ENCODE data around the gene MSTO1. TPM values are rescaled to one million over a fixed set of nuclear protein-coding genes. Genes with fewer than 3 reads are reported as not detected.
"Not testable (repeated sequence)": the region's sequence is repeated elsewhere in the genome, so short reads cannot be mapped to it uniquely, and the experiment has no call there.

MSTO1 gene
- total RNA-seq = 26.2 TPM

GRCh38 chr1:155609515-155610256 lies at the start of gene MSTO1:
Gene MSTO1, plus strand, starts transcription at chr1:155610218. Its CDS starts 31 bp downstream, at chr1:155610249.
- peak; percentile 97 for DNase-seq

DNA sequence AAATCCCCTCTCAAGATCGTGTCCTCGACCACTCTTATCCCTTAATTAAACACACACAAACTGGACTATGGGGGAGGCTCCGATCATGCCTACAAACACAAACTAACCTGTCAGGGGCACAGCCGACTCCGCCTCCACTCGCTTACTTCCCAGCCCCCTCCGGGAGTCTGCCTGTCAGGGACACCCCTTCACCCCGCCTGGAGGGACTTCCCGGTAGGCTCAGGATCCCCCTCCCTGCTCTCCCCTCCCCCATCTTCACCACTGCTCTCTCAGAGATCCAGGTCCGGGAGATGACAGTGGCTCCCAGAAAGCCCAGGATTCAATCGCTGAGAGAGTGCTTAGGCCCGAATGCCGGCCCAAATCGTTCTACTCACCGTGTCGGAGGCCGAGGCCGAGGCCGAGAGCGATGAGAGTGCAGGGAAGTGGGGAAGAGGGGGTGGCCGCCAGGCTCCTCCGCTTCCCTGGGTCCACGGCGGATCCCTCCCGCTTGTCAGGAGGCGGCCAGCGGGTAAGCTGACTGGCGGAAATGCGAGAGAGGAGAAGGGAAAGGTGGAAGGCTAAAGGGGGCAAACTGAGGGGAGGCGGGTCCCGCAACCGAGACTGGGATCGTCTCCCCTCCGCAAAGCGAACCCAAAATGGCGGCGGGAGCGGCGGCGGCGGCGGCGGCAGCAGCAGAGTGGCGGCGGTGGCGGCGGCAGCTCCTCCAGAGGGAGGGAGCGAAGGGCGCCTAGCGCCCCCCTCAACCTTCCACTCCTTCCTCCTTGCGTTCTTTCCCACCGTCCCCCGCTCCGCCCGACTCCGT lies 48.0 kb upstream of the MSTO1 start:
- DNase-seq = peak; percentile 42

DNA sequence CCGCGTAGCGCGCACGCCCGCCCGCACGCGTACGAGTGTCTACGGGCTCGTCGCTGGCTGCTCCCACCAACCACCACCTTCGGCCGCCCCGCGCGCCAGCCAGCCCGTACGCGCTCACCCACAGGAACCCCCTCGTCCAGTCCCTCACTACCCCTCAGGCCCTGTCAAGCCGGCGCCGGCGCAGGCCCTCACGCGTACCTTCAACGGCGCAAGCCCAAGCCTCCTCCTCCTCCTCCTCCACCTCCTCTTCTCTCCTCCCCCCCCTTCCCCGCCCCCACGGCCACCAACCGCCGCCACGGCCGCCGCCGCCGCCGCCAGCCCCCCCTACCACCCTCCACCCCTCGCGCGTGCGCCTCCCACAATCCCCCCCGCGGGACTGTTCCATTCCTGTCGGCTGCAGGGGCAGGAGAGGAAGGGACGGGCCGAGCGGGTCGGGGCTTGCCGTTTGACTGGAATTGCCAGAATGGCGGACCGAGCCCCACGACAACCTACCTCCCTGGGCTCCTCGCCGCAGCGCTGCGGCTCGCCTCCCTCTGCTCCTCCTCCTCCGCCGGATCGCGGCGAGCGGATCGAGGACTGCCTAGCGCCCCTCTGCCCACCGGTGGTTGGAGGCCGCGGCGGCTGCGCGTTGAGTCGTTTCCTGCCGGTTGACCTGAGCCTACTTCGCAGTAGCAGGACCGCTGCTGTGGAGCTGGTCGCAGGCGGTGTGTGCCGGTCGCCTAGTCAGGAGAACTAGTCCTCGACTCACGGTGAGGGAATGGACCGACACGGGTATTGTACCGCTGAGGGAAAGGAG lies 47.2 kb upstream of the MSTO1 start, which contains the start of gene ASH1L:
Gene ASH1L (minus strand): TSS at position 223 of the 796 bp plus-strand sequence. CDS start 41,284 bp downstream, outside the sequence.
- peak; percentile 97 for DNase-seq

- DNase-seq = not testable (repeated sequence)
These were observed 46.5 kb upstream of the MSTO1 start for GRCh38 chr1:155563377-155564022.

GRCh38 chr1:155569988-155570592 lies 39.9 kb upstream of the MSTO1 start:
- DNase-seq = no peak

DNA sequence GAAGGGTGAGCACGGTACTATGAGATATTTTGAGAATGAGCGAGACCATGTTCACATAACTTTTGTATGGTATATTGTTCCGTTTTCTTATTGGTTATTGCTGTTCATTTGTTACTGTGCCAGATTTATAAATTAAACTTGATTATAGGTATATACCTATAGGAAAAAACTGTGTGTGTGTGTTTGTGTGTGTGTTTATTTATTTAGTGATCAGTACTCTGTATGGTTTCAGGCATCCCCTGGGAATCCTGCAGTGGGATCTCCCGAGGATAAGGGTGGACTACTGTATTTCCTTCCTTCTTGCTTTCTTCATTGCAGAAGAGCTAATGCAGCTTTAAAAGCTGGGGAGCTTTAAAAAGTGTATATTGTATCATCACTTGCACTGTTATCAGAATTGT lies 39.4 kb upstream of the MSTO1 start:
- no peak for DNase-seq

DNA sequence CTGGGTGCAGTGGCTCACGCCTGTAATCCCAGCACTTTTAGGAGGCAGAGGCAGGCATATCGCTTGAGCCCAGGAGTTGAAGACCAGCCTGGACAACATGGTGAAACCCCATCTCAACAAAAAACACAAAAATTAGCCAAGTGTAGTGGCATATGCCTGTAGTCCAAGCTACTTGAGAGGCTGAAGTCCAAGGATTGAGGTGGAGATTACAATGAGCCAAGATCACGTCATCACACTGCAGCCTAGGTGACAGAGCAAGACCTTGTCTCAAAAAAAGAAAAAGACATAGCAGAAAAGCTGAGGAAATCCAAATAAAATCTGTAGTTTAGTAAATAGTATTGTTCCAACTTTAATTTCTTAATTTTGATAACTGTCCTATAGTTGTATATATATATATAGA lies 35.9 kb upstream of the MSTO1 start:
- no peak for DNase-seq

- DNase-seq = not testable (repeated sequence)
These were observed 34.4 kb upstream of the MSTO1 start for GRCh38 chr1:155575608-155576007.

GRCh38 chr1:155583846-155584245 lies 26.2 kb upstream of the MSTO1 start:
- DNase-seq = not testable (repeated sequence)

DNA sequence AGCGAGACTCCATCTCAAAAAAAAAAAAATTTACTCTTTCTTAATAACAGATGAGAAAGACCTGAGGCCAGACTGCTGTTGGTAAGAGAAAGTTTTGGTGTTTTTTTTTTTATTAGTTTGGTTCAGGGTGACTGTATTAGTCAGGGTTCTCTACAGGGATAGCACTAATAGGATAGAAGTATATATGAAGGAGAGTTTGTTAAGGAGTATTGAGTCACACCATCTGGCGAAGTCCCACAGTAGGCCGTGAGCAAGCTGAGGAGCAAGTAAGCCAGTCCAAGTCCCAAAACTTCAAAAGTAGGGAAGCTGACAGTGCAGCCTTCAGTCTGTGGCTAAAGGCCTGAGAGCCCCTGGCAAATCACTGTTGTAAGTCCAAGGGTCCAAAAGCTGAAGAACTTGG lies 20.7 kb upstream of the MSTO1 start:
- not testable (repeated sequence) for DNase-seq

GRCh38 chr1:155590516-155591247 lies 19.3 kb upstream of the MSTO1 start:
- not testable (repeated sequence) for DNase-seq

- no peak for DNase-seq
These were observed 18.2 kb upstream of the MSTO1 start for GRCh38 chr1:155591770-155592169.

- DNase-seq = not testable (repeated sequence)
These were observed 14.0 kb upstream of the MSTO1 start for GRCh38 chr1:155595877-155596474.

- no peak for DNase-seq
These were observed 13.2 kb upstream of the MSTO1 start for GRCh38 chr1:155596864-155597263.

- peak; percentile 5 for DNase-seq
These were observed 11.1 kb upstream of the MSTO1 start for GRCh38 chr1:155598842-155599331.

DNA sequence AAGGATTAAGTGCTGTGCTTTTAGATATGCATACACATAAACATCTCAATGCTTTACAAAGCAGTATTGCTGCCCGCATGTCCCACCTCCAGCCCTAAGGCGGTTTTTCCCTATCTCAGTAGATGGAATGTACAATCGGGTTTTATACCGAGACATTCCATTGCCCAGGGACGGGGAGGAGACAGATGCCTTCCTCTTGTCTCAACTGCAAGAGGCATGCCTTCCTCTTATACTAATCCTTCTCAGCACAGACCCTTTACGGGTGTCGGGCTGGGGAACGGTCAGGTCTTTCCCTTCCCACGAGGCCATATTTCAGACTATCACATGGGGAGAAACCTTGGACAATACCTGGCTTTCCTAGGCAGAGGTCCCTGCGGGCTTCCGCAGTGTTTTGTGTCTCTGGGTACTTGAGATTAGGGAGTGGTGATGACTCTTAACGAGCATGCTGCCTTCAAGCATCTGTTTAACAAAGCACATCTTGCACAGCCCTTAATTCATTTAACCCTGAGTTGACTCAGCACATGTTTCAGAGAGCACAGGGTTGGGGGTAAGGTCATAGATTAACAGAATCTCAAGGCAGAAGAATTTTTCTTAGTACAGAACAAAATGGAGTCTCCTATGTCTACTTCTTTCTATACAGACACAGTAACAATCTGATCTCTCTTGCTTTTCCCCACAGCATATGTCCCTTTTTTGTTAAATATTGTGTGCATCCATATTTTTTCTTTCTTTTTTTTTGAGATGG lies 10.0 kb upstream of the MSTO1 start:
- DNase-seq = not testable (repeated sequence)

DNA sequence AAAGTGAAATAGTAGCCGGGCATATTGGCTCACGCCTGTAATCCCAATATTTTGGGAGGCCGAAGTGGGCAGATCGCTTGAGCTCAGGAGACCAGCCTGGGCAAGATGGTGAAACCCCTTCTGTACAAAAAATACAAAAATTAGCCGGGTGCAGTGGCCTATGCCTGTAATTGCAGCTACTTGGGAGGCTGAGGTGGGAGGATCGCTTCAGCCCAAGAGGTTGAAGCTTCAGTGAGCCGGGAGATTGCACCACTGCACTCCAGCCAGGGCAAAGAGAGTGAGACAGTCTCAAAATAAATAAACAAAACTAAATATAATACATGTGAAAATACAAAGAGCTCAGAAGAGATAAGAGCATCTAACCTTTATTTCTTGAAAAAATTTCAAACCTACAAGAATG lies 2.3 kb upstream of the MSTO1 start:
- no peak for DNase-seq

DNA sequence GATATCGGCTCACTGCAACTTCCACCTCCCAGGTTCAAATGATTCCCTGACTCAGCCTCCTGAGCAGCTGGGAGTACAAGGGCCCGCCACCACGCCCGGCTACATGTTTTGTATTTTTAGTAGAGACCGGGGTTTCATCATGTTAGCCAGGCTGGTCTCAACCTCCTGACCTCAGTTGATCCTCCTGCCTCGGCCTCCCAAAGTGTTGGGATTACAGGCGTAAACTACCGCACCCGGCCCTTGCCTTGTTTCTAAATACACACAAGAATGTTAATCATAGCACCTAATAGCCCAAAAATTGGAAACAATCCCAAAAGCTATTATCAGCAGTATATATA lies 1.2 kb upstream of the MSTO1 start:
- no peak for DNase-seq

GRCh38 chr1:155610257-155610647 lies 234 bp downstream of the MSTO1 start:
- not testable (repeated sequence) for DNase-seq

DNA sequence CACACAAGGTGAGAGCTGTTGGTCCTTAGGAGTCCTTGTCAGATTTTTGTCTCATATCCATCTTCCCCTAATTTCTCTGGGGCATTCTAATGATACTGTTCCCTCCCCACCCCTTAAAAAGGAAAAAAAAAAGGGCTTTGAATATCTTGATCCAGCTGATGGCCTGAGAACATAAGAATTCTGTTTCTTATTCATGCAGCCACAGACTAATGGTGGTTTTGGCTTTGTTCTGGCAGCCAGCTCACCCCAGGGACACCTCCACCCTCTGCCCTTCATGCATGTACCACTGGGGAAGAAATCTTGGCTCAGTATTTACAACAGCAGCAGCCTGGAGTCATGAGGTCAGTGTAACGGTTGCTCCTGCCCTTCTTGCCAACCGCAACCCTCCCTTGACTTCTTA lies 3.2 kb downstream of the MSTO1 start:
- DNase-seq = not testable (repeated sequence)
